H1 (cell line): ENCODE data around the gene DNAH8. TPM values are rescaled to one million over a fixed set of nuclear protein-coding genes. Genes with fewer than 3 reads are reported as not detected.

ENCODE experiments used
- CTCF ChIA-PET: fragments of 300-600 bp; sonication (Branson Sonifier 250); formaldehyde crosslinking; loops from one replicate; lab custom pipeline; 2021; ENCODE audit not compliant: partially characterized antibody; lab: Charles Lee
- POLR2A ChIA-PET: fragments of 300-600 bp; sonication (Branson Sonifier 250); formaldehyde crosslinking; loops from one replicate; lab custom pipeline; 2021; ENCODE audit warnings: inconsistent platforms; ENCODE audit not compliant: partially characterized antibody; lab: Charles Lee
- DNase-seq, 2 experiments: peaks; one replicate each; pipeline versions ENCODE4 v3.0.0 to v3.0.0-alpha.2; 2010 to 2022; ENCODE audit warnings: low spot score in 2 of 2, low read depth in 1 of 2, mixed read lengths in 1 of 2
- FAIRE-seq: peaks from 2 replicates; lab custom pipeline; 2011; peaks lifted over from hg19 to GRCh38; lab: Jason Lieb, UNC
- H2AFZ ChIP-seq: 2 replicates; pipeline ENCODE4 v1.8.1; 2012; ENCODE audit warnings: low read length, inconsistent platforms
- H2AK5ac ChIP-seq: 2 replicates; pipeline ENCODE4 v1.6.1; 2013; ENCODE audit warnings: low read depth, low read length
- H2BK120ac ChIP-seq: replicated peaks from 2 replicates; pipeline ENCODE3; 2013; ENCODE audit warnings: low read depth, low read length, inconsistent platforms
- H2BK12ac ChIP-seq: 2 replicates; pipeline ENCODE4 v1.6.1; 2013; ENCODE audit warnings: low read depth, low read length
- H2BK15ac ChIP-seq: 2 replicates; pipeline ENCODE4 v1.6.1; 2013; ENCODE audit warnings: low read length
- H2BK20ac ChIP-seq: 2 replicates; pipeline ENCODE4 v1.6.1; 2013; ENCODE audit warnings: low read length
- H2BK5ac ChIP-seq: 2 replicates; pipeline ENCODE4 v1.6.1; 2013; ENCODE audit warnings: low read depth, low read length
- H3K14ac ChIP-seq: 2 replicates; pipeline ENCODE4 v1.6.1; 2013; ENCODE audit warnings: inconsistent platforms; ENCODE audit not compliant: insufficient read length
- H3K18ac ChIP-seq: 2 replicates; pipeline ENCODE4 v1.6.1; 2013; ENCODE audit warnings: low read length; ENCODE audit errors: extremely low read depth
- H3K23ac ChIP-seq: 2 replicates; pipeline ENCODE4 v1.6.1; 2013; ENCODE audit warnings: inconsistent platforms; ENCODE audit not compliant: insufficient read length
- H3K23me2 ChIP-seq: 2 replicates; pipeline ENCODE4 v1.6.1; 2013; ENCODE audit warnings: low read depth, low read length
- H3K27ac ChIP-seq: 2 replicates; pipeline ENCODE4 v1.6.1; 2011; ENCODE audit warnings: low read depth, low read length, inconsistent platforms
- H3K27me3 ChIP-seq, 4 experiments: replicated peaks in 1 of 4; 1 replicate in 1 of 4; 2 replicates in 3 of 4; pipeline versions ENCODE4 v1.6.1 to v1.8.1; 2011 to 2013; ENCODE audit warnings: low read length in 3 of 4, mild to moderate bottlenecking in 3 of 4, inconsistent platforms in 2 of 4, mixed read lengths in 2 of 4, moderate library complexity in 1 of 4; ENCODE audit not compliant: control insufficient read depth in 3 of 4, insufficient read depth in 3 of 4; ENCODE audit errors: extremely low read depth in 1 of 4
- H3K36me3 ChIP-seq, 4 experiments: 2 replicates each; pipeline versions ENCODE4 v1.6.1 to v1.8.1; 2011 to 2013; ENCODE audit warnings: mild to moderate bottlenecking in 4 of 4, low read length in 3 of 4, moderate library complexity in 2 of 4, control low read depth in 1 of 4, inconsistent platforms in 1 of 4; ENCODE audit not compliant: insufficient read depth in 4 of 4, control insufficient read depth in 2 of 4
- H3K4ac ChIP-seq: replicated peaks from 2 replicates; pipeline ENCODE3; 2013; ENCODE audit warnings: low read length, low read depth, mixed read lengths, inconsistent platforms; ENCODE audit not compliant: insufficient read length
- H3K4me1 ChIP-seq, 4 experiments: replicated peaks in 1 of 4; 1 replicate in 1 of 4; 2 replicates in 3 of 4; pipeline versions ENCODE4 v1.6.1 to v1.8.1; 2011 to 2013; ENCODE audit warnings: low read length in 3 of 4, inconsistent platforms in 2 of 4, mixed read lengths in 1 of 4; ENCODE audit not compliant: insufficient read depth in 4 of 4, control insufficient read depth in 3 of 4
- H3K4me2 ChIP-seq, 2 experiments: 2 replicates each; pipeline versions ENCODE4 v1.6.1 to v1.8.1; 2011 to 2013; ENCODE audit warnings: low read depth in 2 of 2, low read length in 2 of 2, control low read depth in 1 of 2, inconsistent platforms in 1 of 2, mild to moderate bottlenecking in 1 of 2; ENCODE audit not compliant: insufficient read depth in 1 of 2
- H3K4me3 ChIP-seq, 4 experiments: fragments of 200-600, 300-600 bp in 1 of 4; sonication (generic), shearing (Covaris generic), sonication (Bioruptor Twin) in 1 of 4; 2 replicates each; pipeline versions ENCODE4 v1.5.1 to v1.8.1; 2011 to 2016; ENCODE audit warnings: low read length in 4 of 4, low read depth in 3 of 4, control low read depth in 2 of 4, inconsistent platforms in 2 of 4, mild to moderate bottlenecking in 2 of 4, mixed read lengths in 1 of 4, moderate library complexity in 1 of 4; ENCODE audit not compliant: insufficient read depth in 2 of 4; ENCODE audit errors: extremely low read depth in 1 of 4
- H3K56ac ChIP-seq: replicated peaks from 2 replicates; pipeline ENCODE3; 2013; ENCODE audit warnings: low read depth, mild to moderate bottlenecking, mixed read lengths, low read length, inconsistent platforms; ENCODE audit not compliant: insufficient read length
- H3K79me1 ChIP-seq: 2 replicates; pipeline ENCODE4 v1.6.1; 2013; ENCODE audit warnings: low read depth, low read length, control low read depth
- H3K79me2 ChIP-seq, 2 experiments: 2 replicates each; pipeline versions ENCODE4 v1.6.1 to v1.8.1; 2012 to 2013; ENCODE audit warnings: low read length in 2 of 2, mild to moderate bottlenecking in 2 of 2, inconsistent platforms in 1 of 2; ENCODE audit not compliant: insufficient read depth in 2 of 2, control insufficient read depth in 1 of 2
- H3K9ac ChIP-seq, 4 experiments: replicated peaks in 1 of 4; 1 replicate in 1 of 4; 2 replicates in 3 of 4; pipeline versions ENCODE4 v1.6.1 to v1.8.1; 2011 to 2013; ENCODE audit warnings: low read depth in 3 of 4, low read length in 3 of 4, control low read depth in 2 of 4, mild to moderate bottlenecking in 2 of 4, moderate library complexity in 2 of 4, inconsistent platforms in 1 of 4; ENCODE audit errors: extremely low read depth in 1 of 4
- H3K9me3 ChIP-seq, 2 experiments: 2 replicates each; pipeline versions ENCODE4 v1.6.1 to v1.8.1; 2012 to 2013; ENCODE audit warnings: mild to moderate bottlenecking in 2 of 2, moderate library complexity in 2 of 2, control low read depth in 1 of 2, inconsistent platforms in 1 of 2, low read depth in 1 of 2, low read length in 1 of 2, mixed read lengths in 1 of 2; ENCODE audit not compliant: insufficient read depth in 2 of 2
- H4K20me1 ChIP-seq, 2 experiments: replicated peaks in 1 of 2; 2 replicates each; pipeline versions ENCODE3 to v1.8.1; 2011 to 2013; ENCODE audit warnings: inconsistent platforms in 2 of 2, low read length in 2 of 2, mild to moderate bottlenecking in 1 of 2; ENCODE audit not compliant: insufficient read depth in 2 of 2, control insufficient read depth in 1 of 2
- H4K5ac ChIP-seq: 2 replicates; pipeline ENCODE4 v1.6.1; 2013; ENCODE audit warnings: low read length, low read depth, mixed read lengths, inconsistent platforms; ENCODE audit not compliant: insufficient read length
- H4K8ac ChIP-seq: 2 replicates; pipeline ENCODE4 v1.8.0; 2013; ENCODE audit warnings: mild to moderate bottlenecking, moderate library complexity, low read length, inconsistent platforms; ENCODE audit not compliant: insufficient read depth; ENCODE audit errors: extremely low read depth
- H4K91ac ChIP-seq: replicated peaks from 2 replicates; pipeline ENCODE3; 2013; ENCODE audit warnings: low read length, mixed read lengths, inconsistent platforms; ENCODE audit not compliant: insufficient read length
- BACH1 ChIP-seq: IDR thresholded peaks from 2 replicates; pipeline ENCODE4 v1.6.1; 2012; ENCODE audit warnings: low read length, improper control_type of control experiment
- CHD2 ChIP-seq: IDR thresholded peaks from 2 replicates; pipeline ENCODE4 v1.6.1; 2012; ENCODE audit warnings: low read length, improper control_type of control experiment
- CTBP2 ChIP-seq: IDR thresholded peaks from 2 replicates; pipeline ENCODE4 v1.7.0; 2011; ENCODE audit warnings: borderline replicate concordance, mild to moderate bottlenecking, moderate library complexity, mixed read lengths, low read length; ENCODE audit not compliant: insufficient read depth, insufficient read length
- FOSL1 ChIP-seq: IDR thresholded peaks from 2 replicates; pipeline ENCODE4 v1.6.1; 2011; ENCODE audit warnings: mild to moderate bottlenecking, low read depth, low read length, moderate library complexity; ENCODE audit not compliant: insufficient read depth
- POLR2AphosphoS5 ChIP-seq: IDR thresholded peaks from 2 replicates; pipeline ENCODE4 v1.6.1; 2011; ENCODE audit warnings: low read depth, low read length
- RBBP5 ChIP-seq: IDR thresholded peaks from 2 replicates; pipeline ENCODE4 v1.7.1; 2012; ENCODE audit warnings: low read depth, mild to moderate bottlenecking, inconsistent platforms, low read length, moderate library complexity, borderline replicate concordance
- RXRA ChIP-seq: IDR thresholded peaks from 2 replicates; pipeline ENCODE4 v1.6.1; 2011; ENCODE audit warnings: low read depth, mild to moderate bottlenecking, low read length, moderate library complexity; ENCODE audit not compliant: insufficient read depth
- SIRT6 ChIP-seq: IDR thresholded peaks from one replicate; pipeline ENCODE4 v1.7.1; 2012; ENCODE audit warnings: low read length, inconsistent platforms
- TCF12 ChIP-seq: IDR thresholded peaks from 2 replicates; pipeline ENCODE4 v1.6.1; 2011; ENCODE audit warnings: low read depth, mild to moderate bottlenecking, low read length
- WGBS, 2 experiments: shearing (Covaris generic) in 1 of 2; methylation state at CpG; one replicate each; pipeline versions ENCODE4 v1.1.6 to v1.1.7; 2013 to 2015; ENCODE audit warnings: low lambda C conversion rate in 2 of 2, mixed read lengths in 2 of 2, inconsistent platforms in 1 of 2, low coverage in 1 of 2, missing lambda C conversion rate in 1 of 2; ENCODE audit not compliant: insufficient replicate concordance in 2 of 2, insufficient coverage in 1 of 2, insufficient read length in 1 of 2; ENCODE audit errors: extremely low coverage in 1 of 2, missing lambda C conversion rate in 1 of 2; 5-methylcytosine and 5-hydroxymethylcytosine counted together
- polyA plus RNA-seq, 7 experiments: library from polyadenylated mRNA; depleted of rRNA in 3 of 7; stranded (reverse) in 5 of 7; unstranded in 2 of 7; fragments of >200 nt in 5 of 7; fragments of 200-250 nt in 2 of 7; gene quantifications; 1 replicate in 5 of 7; 2 replicates in 1 of 7; 4 replicates in 1 of 7; pipeline versions ENCODE4 v1.2.1 to v1.2.3, GENCODE V29; 2011 to 2013; ENCODE audit warnings: missing spikeins in 2 of 7, mixed read lengths in 2 of 7
- total RNA-seq: library from RNA; stranded (reverse); fragmentation: NEBNext Ultra II Directional; extraction: Animal tissue kit (Norgen Biotek cat#: 25700); gene quantifications from 2 replicates; pipeline ENCODE4 v1.2.1, GENCODE V29; 2021
- TF ChIP-seq, protein P1 (sequence below): IDR thresholded peaks from 2 replicates; pipeline ENCODE4 v1.6.1; 2011; ENCODE audit warnings: low read depth, mild to moderate bottlenecking, low read length; ENCODE audit not compliant: insufficient read depth

Gene DNAH8
- total and polyA plus RNA-seq, 2 of the 8 experiments (the other 6 are each of a cell fraction or from before 2014, with no cell fraction given), result under 0.01 TPM; not detected in 1

DNA sequence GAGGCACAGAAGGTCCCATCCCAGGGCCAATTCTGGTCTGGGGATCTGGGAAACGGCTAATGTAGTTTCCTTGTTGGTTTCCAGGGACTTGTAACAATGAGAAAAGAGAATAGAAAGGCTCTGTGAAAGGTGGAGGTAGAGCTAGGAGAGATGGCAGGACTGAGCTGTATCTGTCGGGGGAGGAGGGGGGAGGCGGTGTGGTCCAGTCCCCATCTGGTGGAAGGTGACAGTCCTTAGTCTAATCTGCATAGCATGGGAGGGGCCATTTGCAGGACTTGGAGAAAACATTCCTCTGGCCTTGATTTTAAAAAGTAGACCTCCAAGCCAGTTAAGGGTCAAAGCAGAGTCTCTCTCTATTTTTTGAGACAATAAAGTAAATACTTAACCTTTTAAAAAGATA is 137.1 kb downstream of the DNAH8 start:
- Histone ChIP-seq H3K23ac (no peak overlapping the region), H3K36me3 (no peaks in the 10 kb centered on the region), H4K8ac (no peak overlapping the region), H2BK5ac (no peak overlapping the region), H2BK20ac (no peak overlapping the region), H4K20me1 (no peaks in the 10 kb centered on the region), H3K79me1 (no peaks in the 10 kb centered on the region), H4K5ac (no peak overlapping the region), H3K27ac (no peak overlapping the region), H2BK15ac (no peak overlapping the region), H3K79me2 (no peaks in the 10 kb centered on the region), H3K56ac (no peak overlapping the region), H3K9ac (no peak overlapping the region), H2AK5ac (no peak overlapping the region), H2AFZ (no peak overlapping the region), H3K23me2 (no peaks in the 10 kb centered on the region), H3K4ac (no peak overlapping the region), H2BK12ac (no peak overlapping the region), H3K9me3 (no peaks in the 10 kb centered on the region), H3K27me3 (no peaks in the 10 kb centered on the region), H3K14ac (no peak overlapping the region), H4K91ac (no peak overlapping the region), H2BK120ac (no peak overlapping the region), H3K18ac (no peak overlapping the region), H3K4me3 (no peak overlapping the region), H3K4me1 (no peaks in the 10 kb centered on the region; a peak in 1 of 7 replicates), H3K4me2 (no peak overlapping the region)
- TF ChIP-seq RBBP5 (no peak), RXRA (no peak), CHD2 (no peak), TCF12 (no peak), FOSL1 (no peak), POLR2AphosphoS5 (no peak), BACH1 (no peak), SIRT6 (no peak), CTBP2 (no peak)
- TF ChIP-seq, protein P1, sequence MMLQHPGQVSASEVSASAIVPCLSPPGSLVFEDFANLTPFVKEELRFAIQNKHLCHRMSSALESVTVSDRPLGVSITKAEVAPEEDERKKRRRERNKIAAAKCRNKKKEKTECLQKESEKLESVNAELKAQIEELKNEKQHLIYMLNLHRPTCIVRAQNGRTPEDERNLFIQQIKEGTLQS, result no peak
- ChIA-PET CTCF (interaction anchor here (0.7 to 1.5 kb wide), 2 partner anchors 55 to 203 kb away, joined by 3 read pairs; no protein-coding TSS in a partner anchor), POLR2A (no interaction called here)
- 86% methylated on average over 3 of the region's 3 CpGs; no CpG with 5 or more reads in 1 of the 2 experiments for WGBS, 2 experiments
- no peak for DNase-seq
- peak; percentile 32 for FAIRE-seq
